M059J (cell line): ENCODE data around the gene GXYLT2. TPM values are rescaled to one million over a fixed set of nuclear protein-coding genes. Genes with fewer than 3 reads are reported as not detected.

Source experiments
- DNase-seq: peaks from one replicate; pipeline ENCODE4 v3.0.0-alpha.2; 2012; ENCODE audit warnings: low read depth
- total RNA-seq: library from RNA; depleted of rRNA; stranded (reverse); fragments of >200 nt; shearing (Covaris generic); gene quantifications from 2 replicates; pipeline ENCODE4 v1.2.3, GENCODE V29; 2014; rRNA removed

Gene GXYLT2
- total RNA-seq, 1 experiment from 2014 or later: 7.7 TPM

DNA sequence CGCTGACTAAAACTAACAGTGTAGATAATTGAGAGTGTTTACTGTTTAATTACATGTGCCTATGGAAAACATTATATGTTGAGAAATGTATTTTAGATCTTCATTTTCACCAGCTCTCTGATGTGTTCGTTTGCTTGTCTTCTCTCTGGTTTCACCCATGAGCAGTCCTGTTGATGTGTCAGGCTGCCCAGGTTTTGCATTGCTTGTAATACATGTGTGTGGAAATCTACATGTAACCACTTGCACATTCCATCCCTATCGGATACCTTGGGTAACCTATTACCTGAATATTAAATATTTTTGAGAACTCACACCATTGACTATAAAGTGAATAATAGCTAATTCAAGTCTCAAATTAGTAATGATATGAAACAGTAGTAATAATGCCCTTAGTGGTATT, 121.9 kb downstream of the GXYLT2 start:
- no peak for DNase-seq

GRCh38 chr3:73010158-73010557, 122.3 kb downstream of the GXYLT2 start:
- no peak for DNase-seq

DNA sequence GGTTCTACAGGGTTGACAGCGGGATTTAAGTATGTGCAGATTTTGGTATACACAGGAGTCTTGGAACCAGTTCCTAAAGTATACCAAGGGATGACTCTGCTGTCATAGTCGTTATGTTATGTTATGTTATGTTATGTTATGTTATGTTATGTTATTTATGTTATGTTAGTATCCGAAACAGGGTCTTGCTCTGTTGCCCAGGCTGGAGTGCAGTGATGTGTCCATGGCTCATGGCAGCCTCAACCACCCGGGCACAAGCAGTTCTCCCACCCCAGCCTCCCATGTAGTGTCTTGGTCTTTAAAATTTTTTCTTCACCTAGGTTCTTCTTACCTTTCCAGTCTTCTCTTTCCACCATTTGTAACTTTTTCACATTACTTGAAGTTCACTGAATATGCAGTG, 130.5 kb downstream of the GXYLT2 start:
- no peak for DNase-seq

- DNase-seq: no peak
Observed at GRCh38 chr3:73018790-73019441, 131.1 kb downstream of the GXYLT2 start.

DNA sequence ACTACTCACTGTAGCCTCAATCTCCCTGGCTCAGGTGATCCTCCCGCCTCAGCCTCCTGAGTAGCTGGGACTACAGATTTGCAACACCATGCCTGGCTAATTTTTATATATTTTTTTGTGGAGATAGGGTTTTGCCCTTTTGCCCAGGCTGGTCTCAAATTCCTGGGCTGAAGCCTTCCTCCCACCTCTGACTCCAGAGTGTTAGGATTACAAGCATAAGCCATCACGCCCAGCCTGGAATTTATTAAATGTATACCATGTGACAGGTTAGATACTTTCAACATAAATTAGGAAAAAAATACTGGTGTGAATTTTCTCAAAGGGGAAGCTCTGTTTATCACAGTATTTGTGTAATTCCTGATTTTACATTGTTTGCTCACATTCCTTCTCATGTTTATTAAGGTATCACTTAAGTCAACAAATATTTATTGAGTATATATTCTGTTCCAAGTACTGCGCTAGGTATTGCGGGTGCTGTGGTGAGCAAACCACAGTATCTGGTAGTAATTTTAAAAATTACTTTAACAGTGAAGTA, 133.5 kb downstream of the GXYLT2 start:
- no peak for DNase-seq

DNA sequence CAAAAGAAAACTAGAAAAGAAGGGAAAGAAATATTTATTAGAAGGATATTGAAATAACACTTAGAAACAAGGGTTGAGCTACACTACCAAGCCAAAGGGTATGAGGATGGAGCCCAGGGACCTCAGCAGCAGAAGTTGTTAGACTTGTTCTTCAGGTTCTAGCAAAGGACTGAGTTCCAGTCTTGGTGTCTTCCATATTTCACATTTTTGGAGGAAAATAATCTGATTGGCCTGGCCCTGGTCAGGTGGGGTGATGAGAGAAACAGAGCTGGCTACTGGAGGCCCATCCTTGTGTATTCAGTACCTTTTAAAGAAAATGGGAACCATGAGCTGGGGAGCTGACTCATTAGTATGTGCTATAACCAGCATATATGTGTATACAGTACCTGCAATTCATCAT, 137.0 kb downstream of the GXYLT2 start:
- no peak for DNase-seq

GRCh38 chr3:73026111-73026759, 138.4 kb downstream of the GXYLT2 start:
- DNase-seq: no peak

Other genes with a start within 250 kb of the GXYLT2 start
- 12.6 and 14.0 TPM in 2 replicates for gene SHQ1, start 39.6 kb upstream of the GXYLT2 start, total RNA-seq
- 17.5 and 26.7 TPM in 2 replicates for gene PPP4R2, start 108.8 kb downstream of the GXYLT2 start, total RNA-seq
- 0.54 and 2.1 TPM in 2 replicates for gene EBLN2, start 173.6 kb downstream of the GXYLT2 start, total RNA-seq